Eye (tissue), 1 donor: ENCODE measurements around the gene GNRHR.

Source experiments
- DNase-seq: peaks from one replicate; pipeline ENCODE4 v3.0.0-alpha.2; 2015

The GNRHR gene

DNA sequence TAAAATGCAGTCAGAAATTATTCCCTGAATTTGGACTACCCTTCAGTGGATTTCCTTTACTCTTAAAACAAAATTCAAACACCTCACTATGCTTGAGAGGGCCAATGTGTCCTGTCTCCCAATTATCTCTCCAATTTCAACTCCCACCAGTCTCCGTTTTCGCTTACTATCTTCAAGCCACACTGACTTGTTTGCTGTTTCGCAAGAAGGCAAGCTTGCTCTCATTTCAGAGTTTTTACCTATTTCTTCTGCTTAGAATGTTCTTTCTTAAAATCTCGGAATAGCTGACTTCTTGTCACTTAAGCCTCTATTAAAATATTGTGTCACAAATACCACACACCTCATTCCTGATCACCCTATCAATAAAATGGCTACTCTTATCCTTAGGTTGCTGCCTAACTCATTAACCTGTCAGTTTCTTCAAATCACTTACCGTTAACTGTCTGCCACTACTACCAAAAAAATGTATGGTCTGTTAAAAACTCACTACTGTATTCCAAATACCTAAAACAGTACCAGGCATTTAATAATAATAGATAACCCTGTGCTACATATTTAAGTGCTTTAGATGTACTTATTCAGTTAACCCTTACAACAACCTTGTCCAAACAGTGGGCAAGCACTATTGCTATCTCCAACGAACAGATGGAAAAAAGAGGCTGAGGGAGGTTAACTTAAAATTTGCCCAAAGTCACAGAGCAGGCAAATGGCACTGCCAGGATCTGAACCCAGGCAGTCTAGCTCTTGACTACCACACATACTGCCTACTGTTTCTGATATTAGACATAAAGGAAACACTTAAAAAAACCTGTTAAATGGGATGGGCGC is 56.1 kb downstream of the GNRHR start:
- DNase-seq: no peak

DNA sequence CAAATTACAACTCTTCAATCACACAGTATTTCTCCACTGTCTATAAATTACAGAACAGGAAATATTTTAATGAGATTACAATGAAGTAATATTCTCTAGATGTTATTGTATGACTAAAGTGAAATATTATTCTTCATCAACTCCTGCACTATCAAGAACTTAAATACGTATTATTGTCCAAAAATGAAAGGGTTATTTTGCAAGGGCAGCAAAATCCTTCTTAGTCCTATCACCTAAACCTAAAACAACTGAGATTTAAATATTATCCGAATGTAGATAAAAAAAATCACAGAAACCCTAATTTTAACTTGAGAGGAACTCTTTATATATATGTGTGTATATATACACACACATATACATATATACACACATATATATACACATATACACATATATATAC is 58.1 kb downstream of the GNRHR start:
- DNase-seq: no peak

DNA sequence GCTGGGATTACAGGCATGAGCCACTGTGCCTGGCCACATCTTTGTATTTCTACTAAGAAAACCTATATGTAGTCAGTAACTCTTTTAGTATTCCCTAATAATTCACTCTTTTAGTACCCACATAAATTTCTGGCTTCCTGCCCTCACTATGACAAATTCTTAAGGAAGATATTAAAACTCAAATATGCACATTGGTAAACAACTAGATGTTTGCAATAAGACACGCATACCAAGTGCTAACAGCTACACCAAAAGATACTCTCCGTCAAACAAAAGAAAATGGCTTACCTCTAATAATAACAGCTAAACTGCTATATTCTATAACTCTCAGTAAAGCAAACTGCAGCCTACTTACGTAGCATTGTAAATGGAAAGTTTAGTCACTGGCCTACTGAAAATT is 59.5 kb downstream of the GNRHR start:
- no peak for DNase-seq

DNA sequence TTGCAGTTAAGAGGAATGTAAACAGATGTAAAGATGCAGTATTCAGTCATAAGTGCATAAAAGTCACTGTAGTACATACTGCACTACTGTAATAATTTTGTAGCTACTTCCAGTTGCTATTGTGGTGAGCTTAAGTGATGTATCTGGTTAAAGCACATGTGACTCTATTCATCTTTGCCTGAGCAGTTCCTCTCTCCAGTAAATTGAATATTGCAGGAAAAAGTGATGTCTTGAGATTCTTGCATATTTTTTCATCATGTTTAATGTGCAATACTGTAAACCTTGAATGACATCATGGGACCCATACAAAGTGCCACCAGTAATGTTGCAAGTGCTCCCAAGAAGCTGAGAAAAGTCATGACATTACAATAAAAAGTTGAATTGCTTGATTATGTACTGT is 62.9 kb downstream of the GNRHR start:
- no peak for DNase-seq
